D721Med (cell line): ENCODE measurements around the gene ERN1.
A peak's percentile ranks its signal among the peaks of the same experiment; 100 is the strongest.

ENCODE experiments used
- DNase-seq: peaks from one replicate; pipeline ENCODE4 v3.0.0; 2011; ENCODE audit warnings: low spot score; ENCODE audit not compliant: insufficient read length
- FAIRE-seq: peaks from 2 replicates; lab custom pipeline; 2011; peaks lifted over from hg19 to GRCh38; lab: Jason Lieb, UNC
- CTCF ChIP-seq: IDR thresholded peaks from 2 replicates; pipeline ENCODE4 v1.5.1; 2012; ENCODE audit warnings: mild to moderate bottlenecking, control low read depth; ENCODE audit not compliant: insufficient read depth; ENCODE audit errors: missing control alignments

Gene ERN1

GRCh38 chr17:64067657-64068056 lies 62.3 kb downstream of the ERN1 start:
- no peak for DNase-seq
- FAIRE-seq: no peak
- no peak for TF ChIP-seq CTCF

- TF ChIP-seq CTCF: no peak
- FAIRE-seq (no peak), DNase-seq (no peak)
These were observed 63.2 kb downstream of the ERN1 start for GRCh38 chr17:64066716-64067115.

GRCh38 chr17:64065161-64065560 lies 64.8 kb downstream of the ERN1 start:
- no peak for DNase-seq
- no peak for TF ChIP-seq CTCF
- FAIRE-seq: no peak

- TF ChIP-seq CTCF: no peak
- no peak for DNase-seq
- FAIRE-seq: no peak
These were observed 65.6 kb downstream of the ERN1 start for GRCh38 chr17:64064331-64064730.

- peak; percentile 67 for TF ChIP-seq CTCF
- FAIRE-seq (no peak), DNase-seq (peak; percentile 60)
These were observed 66.1 kb downstream of the ERN1 start for GRCh38 chr17:64063766-64064224.

- FAIRE-seq: no peak
- TF ChIP-seq CTCF: no peak
- DNase-seq: no peak
These were observed 66.9 kb downstream of the ERN1 start for GRCh38 chr17:64063088-64063487.

GRCh38 chr17:64061178-64061898 lies 68.6 kb downstream of the ERN1 start:
- DNase-seq (no peak), FAIRE-seq (no peak)
- TF ChIP-seq CTCF: no peak
